GM12801 (cell line): Measurements from ENCODE around the gene GLS.

Experiments
- CTCF ChIP-seq: IDR thresholded peaks from one replicate; pipeline ENCODE4 v1.5.1; 2011; ENCODE audit warnings: control low read depth; ENCODE audit not compliant: insufficient read length; ENCODE audit errors: extremely low read depth

GLS gene

GRCh38 chr2:190987116-190987515 is 106.5 kb downstream of the GLS start:
- TF ChIP-seq CTCF: no peak

- no peak for TF ChIP-seq CTCF
Observed at GRCh38 chr2:190987938-190988337, 107.3 kb downstream of the GLS start.

- TF ChIP-seq CTCF: no peak
Observed at GRCh38 chr2:190988910-190989309, 108.3 kb downstream of the GLS start.

- no peak for TF ChIP-seq CTCF
Observed at GRCh38 chr2:190990132-190990531, 109.5 kb downstream of the GLS start.

GRCh38 chr2:190993292-190993643 is 112.6 kb downstream of the GLS start:
- no peak for TF ChIP-seq CTCF

- no peak for TF ChIP-seq CTCF
Observed at GRCh38 chr2:190994148-190994547, 113.5 kb downstream of the GLS start.

GRCh38 chr2:190996338-190996946 is 115.8 kb downstream of the GLS start:
- no peak for TF ChIP-seq CTCF
